NCI-H774 (cell line): ENCODE data around the gene GLP2R.

Experiments
- DNase-seq: peaks from one replicate; lab custom pipeline; 2025; lab: John Stamatoyannopoulos, UW

GLP2R gene

GRCh38 chr17:9922012-9922848 is 96.5 kb downstream of the GLP2R start:
- no peak for DNase-seq

GRCh38 chr17:9924735-9925191 is 99.0 kb downstream of the GLP2R start:
- no peak for DNase-seq

- DNase-seq: no peak
Measured at GRCh38 chr17:9925457-9925856, 99.7 kb downstream of the GLP2R start.

GRCh38 chr17:9926150-9926804 is 100.6 kb downstream of the GLP2R start:
- no peak for DNase-seq

- no peak for DNase-seq
Measured at GRCh38 chr17:9928601-9929333, 103.0 kb downstream of the GLP2R start.

- no peak for DNase-seq
Measured at GRCh38 chr17:9929871-9930270, 104.1 kb downstream of the GLP2R start.

- DNase-seq: no peak
Measured at GRCh38 chr17:9931144-9931741, 105.5 kb downstream of the GLP2R start.

- DNase-seq: no peak
Measured at GRCh38 chr17:9932491-9932890, 106.8 kb downstream of the GLP2R start.

GRCh38 chr17:9934331-9934730 is 108.6 kb downstream of the GLP2R start:
- no peak for DNase-seq

- DNase-seq: no peak
Measured at GRCh38 chr17:9935408-9935807, 109.7 kb downstream of the GLP2R start.

- DNase-seq: no peak
Measured at GRCh38 chr17:9936095-9936494, 110.4 kb downstream of the GLP2R start.

GRCh38 chr17:9937241-9937761 is 111.6 kb downstream of the GLP2R start:
- DNase-seq: no peak

GRCh38 chr17:9937901-9938300 is 112.2 kb downstream of the GLP2R start:
- DNase-seq: no peak

- DNase-seq: no peak
Measured at GRCh38 chr17:9938764-9939163, 113.0 kb downstream of the GLP2R start.

GRCh38 chr17:9940841-9941240 is 115.1 kb downstream of the GLP2R start:
- no peak for DNase-seq

GRCh38 chr17:9941305-9941704 is 115.6 kb downstream of the GLP2R start:
- DNase-seq: no peak
